IPS-18a (cell line): ENCODE measurements around the gene CD8A.

ENCODE experiments used
- H3K27ac ChIP-seq: one replicate; pipeline ENCODE4 v1.5.1; 2013; ENCODE audit warnings: low read length
- H3K27me3 ChIP-seq: one replicate; pipeline ENCODE4 v1.6.1; 2013; ENCODE audit warnings: mild to moderate bottlenecking, low read length; ENCODE audit not compliant: control insufficient read depth, insufficient read depth
- H3K36me3 ChIP-seq: one replicate; pipeline ENCODE4 v1.6.1; 2013; ENCODE audit warnings: low read depth, low read length; ENCODE audit not compliant: control insufficient read depth
- H3K4me1 ChIP-seq: one replicate; pipeline ENCODE4 v1.6.1; 2013; ENCODE audit warnings: low read depth, low read length; ENCODE audit not compliant: control insufficient read depth
- H3K4me3 ChIP-seq: one replicate; pipeline ENCODE4 v1.5.1; 2013; ENCODE audit warnings: low read length
- H3K9ac ChIP-seq: one replicate; pipeline ENCODE4 v1.6.1; 2013; ENCODE audit warnings: mild to moderate bottlenecking, low read length, moderate library complexity
- H3K9me3 ChIP-seq: one replicate; pipeline ENCODE4 v1.6.1; 2013; ENCODE audit warnings: low read depth, low read length; ENCODE audit not compliant: control insufficient read depth

The CD8A gene

GRCh38 chr2:86807133-86807467 lies 16.4 kb upstream of the CD8A start:
- no peaks in the 10 kb centered on the region for H3K36me3 ChIP-seq
- peak overlapping the region; percentile 74 for H3K4me3 ChIP-seq
- no peaks in the 10 kb centered on the region for H3K9me3 ChIP-seq
- H3K9ac ChIP-seq = no peak overlapping the region
- no peaks in the 10 kb centered on the region for H3K4me1 ChIP-seq
- no peak overlapping the region for H3K27ac ChIP-seq
- H3K27me3 ChIP-seq = peaks cover 39% of the 10 kb centered on the region

- H3K4me1 ChIP-seq = no peaks in the 10 kb centered on the region
- no peaks in the 10 kb centered on the region for H3K9me3 ChIP-seq
- no peak overlapping the region for H3K27ac ChIP-seq
- no peak overlapping the region for H3K9ac ChIP-seq
- H3K36me3 ChIP-seq = no peaks in the 10 kb centered on the region
- H3K4me3 ChIP-seq = no peak overlapping the region
- peaks cover 39% of the 10 kb centered on the region for H3K27me3 ChIP-seq
Measured at GRCh38 chr2:86806059-86806857, 15.5 kb upstream of the CD8A start.

GRCh38 chr2:86800856-86801567 lies 10.3 kb upstream of the CD8A start:
- Histone ChIP-seq H3K4me3 (no peak overlapping the region), H3K36me3 (no peaks in the 10 kb centered on the region), H3K27me3 (peaks cover 8% of the 10 kb centered on the region), H3K4me1 (no peaks in the 10 kb centered on the region), H3K9me3 (peaks cover 4% of the 10 kb centered on the region), H3K9ac (no peak overlapping the region), H3K27ac (no peak overlapping the region)

- H3K9ac ChIP-seq = no peak overlapping the region
- no peak overlapping the region for H3K27ac ChIP-seq
- no peaks in the 10 kb centered on the region for H3K36me3 ChIP-seq
- peaks cover 26% of the 10 kb centered on the region for H3K27me3 ChIP-seq
- no peak overlapping the region for H3K4me3 ChIP-seq
- H3K4me1 ChIP-seq = peaks cover 5% of the 10 kb centered on the region
- H3K9me3 ChIP-seq = peaks cover 4% of the 10 kb centered on the region
Measured at GRCh38 chr2:86794861-86795260, 4.1 kb upstream of the CD8A start.

- Histone ChIP-seq H3K36me3 (no peaks in the 10 kb centered on the region), H3K27me3 (peaks cover 37% of the 10 kb centered on the region), H3K27ac (no peak overlapping the region), H3K9ac (no peak overlapping the region), H3K4me1 (peaks cover 5% of the 10 kb centered on the region), H3K9me3 (peaks cover 4% of the 10 kb centered on the region), H3K4me3 (no peak overlapping the region)
Measured at GRCh38 chr2:86793752-86794151, 3.0 kb upstream of the CD8A start.

- Histone ChIP-seq H3K27me3 (peaks cover 43% of the 10 kb centered on the region), H3K4me3 (peak overlapping the region; percentile 64), H3K27ac (no peak overlapping the region), H3K9ac (no peak overlapping the region), H3K4me1 (peaks cover 5% of the 10 kb centered on the region), H3K9me3 (peaks cover under 1% of the 10 kb centered on the region), H3K36me3 (no peaks in the 10 kb centered on the region)
Measured at GRCh38 chr2:86791573-86791972, 860 bp upstream of the CD8A start.

GRCh38 chr2:86790134-86790675 lies 508 bp downstream of the CD8A start:
- Histone ChIP-seq H3K9me3 (no peaks in the 10 kb centered on the region), H3K27me3 (peaks cover 43% of the 10 kb centered on the region), H3K9ac (no peak overlapping the region), H3K4me3 (peak overlapping the region; percentile 32), H3K4me1 (peaks cover 5% of the 10 kb centered on the region), H3K27ac (no peak overlapping the region), H3K36me3 (no peaks in the 10 kb centered on the region)

- Histone ChIP-seq H3K4me1 (peaks cover 5% of the 10 kb centered on the region), H3K9ac (no peak overlapping the region), H3K27me3 (peaks cover 43% of the 10 kb centered on the region), H3K4me3 (no peak overlapping the region), H3K36me3 (no peaks in the 10 kb centered on the region), H3K27ac (no peak overlapping the region), H3K9me3 (no peaks in the 10 kb centered on the region)
Measured at GRCh38 chr2:86789687-86790133, 1.0 kb downstream of the CD8A start.

GRCh38 chr2:86788881-86789686 lies 1.6 kb downstream of the CD8A start:
- no peaks in the 10 kb centered on the region for H3K36me3 ChIP-seq

GRCh38 chr2:86788165-86788564 lies 2.5 kb downstream of the CD8A start:
- Histone ChIP-seq H3K36me3 (no peaks in the 10 kb centered on the region), H3K4me1 (peaks cover 5% of the 10 kb centered on the region), H3K27ac (no peak overlapping the region), H3K9ac (no peak overlapping the region), H3K27me3 (peaks cover 43% of the 10 kb centered on the region), H3K9me3 (no peaks in the 10 kb centered on the region), H3K4me3 (no peak overlapping the region)

More at GRCh38 chr2:86788881-86789686, 1.6 kb downstream of the CD8A start:
- Histone ChIP-seq H3K27me3 (peaks cover 43% of the 10 kb centered on the region), H3K4me3 (no peak overlapping the region), H3K9me3 (no peaks in the 10 kb centered on the region), H3K27ac (no peak overlapping the region), H3K4me1 (peaks cover 5% of the 10 kb centered on the region), H3K9ac (no peak overlapping the region)

GRCh38 chr2:86787736-86788135 lies 3.0 kb downstream of the CD8A start:
- H3K9me3 ChIP-seq = no peaks in the 10 kb centered on the region
- peaks cover 5% of the 10 kb centered on the region for H3K4me1 ChIP-seq
- no peak overlapping the region for H3K4me3 ChIP-seq
- H3K27me3 ChIP-seq = peaks cover 43% of the 10 kb centered on the region
- H3K27ac ChIP-seq = no peak overlapping the region
- H3K9ac ChIP-seq = no peak overlapping the region
- H3K36me3 ChIP-seq = no peaks in the 10 kb centered on the region
